Body of pancreas (tissue), 4 donors: ENCODE results near the gene ZDHHC5.

Experiments used
- CTCF ChIP-seq, 7 experiments: fragments of 450-650 bp in 4 of 7; fragments of 200-600 bp in 3 of 7; sonication (generic) in 3 of 7; IDR thresholded peaks; one replicate each; pipeline ENCODE4 v1.5.1; 2016 to 2019; ENCODE audit warnings: antibody characterized with exemption in 7 of 7
- POLR2A ChIP-seq, 3 donors: fragments of 450-650 bp; IDR thresholded peaks; one replicate each; pipeline ENCODE4 v1.6.1; 2016; ENCODE audit warnings: antibody characterized with exemption in 3 of 3, mild to moderate bottlenecking in 2 of 3

GRCh38 chr11:57698843-57699365 is 31.0 kb downstream of the ZDHHC5 start:
- TF ChIP-seq CTCF (IDR thresholded peaks at IDR 0.05) (no peak), POLR2A (IDR thresholded peaks at IDR 0.05) (no peak)
